IMR-90 (cell line): ENCODE data around the gene CD6. TPM values are rescaled to one million over a fixed set of nuclear protein-coding genes. Genes with fewer than 3 reads are reported as not detected.

Source experiments
- ATAC-seq: fragments of 200-7000 bp; cut with Tn5 transposase; 2 replicates; pipeline ENCODE4 v1.9.1; 2020; ENCODE audit warnings: low read depth, mild to moderate bottlenecking, moderate library complexity
- BruUV-seq: library from RNA; stranded (reverse); fragments of 400-500 nt; replicated peaks from 2 replicates; lab custom pipeline; 2021; lab: Mats Ljungman, UMichigan
- CTCF ChIA-PET: fragments of 300-600 bp; formaldehyde crosslinking; extraction: SDS; loops from one replicate; lab custom pipeline; 2021; ENCODE audit warnings: antibody characterized with exemption; lab: Yijun Ruan, JAX
- POLR2A ChIA-PET: fragments of 300-600 bp; sonication (Branson Sonifier 250); formaldehyde crosslinking; loops from one replicate; lab custom pipeline; 2022; ENCODE audit warnings: antibody characterized with exemption; ENCODE audit not compliant: unreplicated experiment; lab: Charles Lee
- DNase-seq: peaks from one replicate; pipeline ENCODE4 v3.0.0; 2013
- H2AFZ ChIP-seq: replicated peaks from 2 replicates; pipeline ENCODE3; 2013; ENCODE audit warnings: low read length, mild to moderate bottlenecking; ENCODE audit not compliant: poor library complexity
- H2AK5ac ChIP-seq: 2 replicates; pipeline ENCODE4 v1.6.1; 2013; ENCODE audit warnings: low read depth, low read length, inconsistent platforms
- H2AK9ac ChIP-seq: replicated peaks from 2 replicates; pipeline ENCODE3; 2013; ENCODE audit warnings: mild to moderate bottlenecking, low read depth, low read length, moderate library complexity; ENCODE audit not compliant: poor library complexity
- H2BK120ac ChIP-seq: 2 replicates; pipeline ENCODE4 v1.6.1; 2013; ENCODE audit warnings: low read depth, low read length, inconsistent platforms
- H2BK15ac ChIP-seq: 3 replicates; pipeline ENCODE4 v1.6.1; 2013; ENCODE audit warnings: low read depth, low read length, inconsistent platforms
- H2BK20ac ChIP-seq: 2 replicates; pipeline ENCODE4 v1.6.1; 2013; ENCODE audit warnings: low read depth, mild to moderate bottlenecking, inconsistent platforms, low read length, moderate library complexity
- H2BK5ac ChIP-seq: 2 replicates; pipeline ENCODE4 v1.6.1; 2013; ENCODE audit warnings: mild to moderate bottlenecking, low read depth, low read length, inconsistent platforms; ENCODE audit not compliant: poor library complexity, severe bottlenecking
- H3K14ac ChIP-seq: replicated peaks from 2 replicates; pipeline ENCODE4 v1.6.1; 2013; ENCODE audit warnings: low read depth, low read length, inconsistent platforms
- H3K18ac ChIP-seq: 2 replicates; pipeline ENCODE4 v1.6.1; 2013; ENCODE audit warnings: low read depth, low read length, control low read depth
- H3K23ac ChIP-seq: 2 replicates; pipeline ENCODE4 v1.6.1; 2013; ENCODE audit warnings: low read depth, low read length, inconsistent platforms
- H3K27ac ChIP-seq: 2 replicates; pipeline ENCODE4 v1.5.1; 2013; ENCODE audit warnings: mild to moderate bottlenecking, control low read depth, low read length; ENCODE audit not compliant: insufficient read depth
- H3K27me3 ChIP-seq: 2 replicates; pipeline ENCODE4 v1.6.1; 2013; ENCODE audit warnings: low read length; ENCODE audit not compliant: control insufficient read depth, insufficient read depth
- H3K36me3 ChIP-seq: 2 replicates; pipeline ENCODE4 v1.6.1; 2013; ENCODE audit warnings: low read length, mixed read lengths; ENCODE audit not compliant: control insufficient read depth, insufficient read depth
- H3K4ac ChIP-seq: 2 replicates; pipeline ENCODE4 v1.6.1; 2013; ENCODE audit warnings: low read depth, low read length, inconsistent platforms
- H3K4me1 ChIP-seq: 2 replicates; pipeline ENCODE4 v1.6.1; 2013; ENCODE audit warnings: low read length, mixed read lengths; ENCODE audit not compliant: control insufficient read depth, insufficient read depth
- H3K4me2 ChIP-seq: 2 replicates; pipeline ENCODE4 v1.6.1; 2013; ENCODE audit warnings: low read depth, mild to moderate bottlenecking, control low read depth, low read length, moderate library complexity
- H3K4me3 ChIP-seq: 2 replicates; pipeline ENCODE4 v1.5.1; 2013; ENCODE audit warnings: low read depth, mild to moderate bottlenecking, control low read depth, low read length, moderate library complexity; ENCODE audit not compliant: insufficient read depth
- H3K56ac ChIP-seq: 2 replicates; pipeline ENCODE4 v1.6.1; 2013; ENCODE audit warnings: low read length, inconsistent platforms; ENCODE audit not compliant: insufficient read depth; ENCODE audit errors: extremely low read depth
- H3K79me1 ChIP-seq, 2 experiments: 2 replicates each; pipeline ENCODE4 v1.6.1; 2013; ENCODE audit warnings: low read length in 2 of 2, inconsistent platforms in 1 of 2, low read depth in 1 of 2
- H3K9ac ChIP-seq: 2 replicates; pipeline ENCODE4 v1.6.1; 2013; ENCODE audit warnings: low read depth, low read length, control low read depth
- H3K9me1 ChIP-seq: 2 replicates; pipeline ENCODE4 v1.6.1; 2013; ENCODE audit warnings: low read length, inconsistent platforms; ENCODE audit not compliant: insufficient read depth
- H3K9me3 ChIP-seq: 2 replicates; pipeline ENCODE4 v1.6.1; 2013; ENCODE audit warnings: low read length; ENCODE audit not compliant: control insufficient read depth, insufficient read depth
- H4K20me1 ChIP-seq: 2 replicates; pipeline ENCODE4 v1.6.1; 2013; ENCODE audit warnings: low read length, inconsistent platforms; ENCODE audit not compliant: insufficient read depth
- H4K5ac ChIP-seq: 2 replicates; pipeline ENCODE4 v1.6.1; 2013; ENCODE audit warnings: mild to moderate bottlenecking, low read depth, low read length, control low read depth
- H4K8ac ChIP-seq, 2 experiments: 2 replicates each; pipeline ENCODE4 v1.6.1; 2013; ENCODE audit warnings: low read depth in 2 of 2, low read length in 2 of 2, control low read depth in 1 of 2, inconsistent platforms in 1 of 2
- H4K91ac ChIP-seq: 2 replicates; pipeline ENCODE4 v1.6.1; 2013; ENCODE audit warnings: low read depth, low read length, inconsistent platforms; ENCODE audit not compliant: insufficient read depth
- CTCF ChIP-seq: conservative IDR thresholded peaks from 2 replicates; pipeline ENCODE4 v1.5.1; 2012; ENCODE audit warnings: mild to moderate bottlenecking, low read depth, low read length, improper control_type of control experiment
- SMC3 ChIP-seq: fragments of 150-350 bp; IDR thresholded peaks from 2 replicates; pipeline ENCODE4 v1.6.1; 2016; ENCODE audit warnings: low read depth, mild to moderate bottlenecking, antibody characterized with exemption, low read length, moderate library complexity
- WGBS, 2 experiments: methylation state at CpG; one replicate each; pipeline versions ENCODE4 v1.1.5 to v1.1.7; 2013; ENCODE audit warnings: missing lambda C conversion rate in 2 of 2; ENCODE audit not compliant: insufficient read length in 1 of 2; ENCODE audit errors: extremely low coverage in 2 of 2; 5-methylcytosine and 5-hydroxymethylcytosine counted together
- dilution Hi-C: fragments of 300-500 bp; cut with HindIII; formaldehyde crosslinking; loops from one replicate; pipeline ENCODE4 v1.14.3; 2018; ENCODE audit warnings: low sequenced_read_pairs; ENCODE audit not compliant: unreplicated experiment
- in situ Hi-C: fragments of 300-500 bp; cut with MboI; formaldehyde crosslinking; loops from 3 replicates; pipeline ENCODE4 v1.14.3; 2019; ENCODE audit warnings: low sequenced_read_pairs, inconsistent platforms, mixed read lengths
- intact Hi-C: fragments of 100-400 bp; cut with micrococcal nuclease; formaldehyde crosslinking; loops from 2 replicates; pipeline ENCODE4 v1.10.0; 2022
- polyA plus RNA-seq, 3 experiments: library from polyadenylated mRNA; depleted of rRNA; stranded (reverse); fragments of >200 nt; gene quantifications; 2 replicates each; pipeline ENCODE4 v1.2.3, GENCODE V29; 2012; ENCODE audit warnings: low replicate concordance in 1 of 3
- total RNA-seq: library from RNA; depleted of rRNA; stranded (reverse); fragments of >200 nt; gene quantifications from 2 replicates; pipeline ENCODE4 v1.2.3, GENCODE V29; 2012

Gene CD6
- total and polyA plus RNA-seq, 2 of the 4 experiments (the other 2 are of a cell fraction) = not detected

GRCh38 chr11:60984636-60985035, 13.2 kb downstream of the CD6 start:
- H2AFZ ChIP-seq = no peak overlapping the region
- H3K9me3 ChIP-seq = no peaks in the 10 kb centered on the region
- BruUV-seq = no TSS peak
- H2AK9ac ChIP-seq = no peak overlapping the region
- no peak overlapping the region for H2BK5ac ChIP-seq
- H2AK5ac ChIP-seq = no peak overlapping the region
- dilution Hi-C loops (no loop called here), in situ Hi-C loops (no loop called here), intact Hi-C loops (no loop called here)
- WGBS, 2 experiments = 38% methylated on average over 3 of the region's 4 CpGs; no CpG with 5 or more reads in 1 of the 2 experiments
- DNase-seq = no peak
- no peak for TF ChIP-seq CTCF
- no peak for TF ChIP-seq SMC3
- no peak overlapping the region for H3K14ac ChIP-seq
- H2BK20ac ChIP-seq = no peak overlapping the region
- H3K23ac ChIP-seq = no peak overlapping the region
- H3K27ac ChIP-seq = no peak overlapping the region
- ChIA-PET CTCF (no interaction called here), POLR2A (no interaction called here)
- H4K5ac ChIP-seq = no peak overlapping the region
- peaks cover 3% of the 10 kb centered on the region for H3K4me1 ChIP-seq
- no peak overlapping the region for H3K4me3 ChIP-seq
- no peak overlapping the region for H4K8ac ChIP-seq
- H3K9me1 ChIP-seq = no peaks in the 10 kb centered on the region
- no peak overlapping the region for H4K91ac ChIP-seq
- H3K18ac ChIP-seq = no peak overlapping the region
- no peak for ATAC-seq
- H3K4ac ChIP-seq = no peak overlapping the region
- no peaks in the 10 kb centered on the region for H3K36me3 ChIP-seq
- no peaks in the 10 kb centered on the region for H4K20me1 ChIP-seq
- no peak overlapping the region for H3K9ac ChIP-seq
- H3K27me3 ChIP-seq = peaks cover 33% of the 10 kb centered on the region
- no peak overlapping the region for H2BK120ac ChIP-seq
- H3K79me1 ChIP-seq = no peaks in the 10 kb centered on the region
- no peak overlapping the region for H3K4me2 ChIP-seq
- no peak overlapping the region for H3K56ac ChIP-seq
- no peak overlapping the region for H2BK15ac ChIP-seq
